HCT116 (cell line): Measurements from ENCODE around the gene PAPOLG. TPM values are rescaled to one million over a fixed set of nuclear protein-coding genes. Genes with fewer than 3 reads are reported as not detected.

ENCODE experiments used
- ATAC-seq: fragments of 200-7000 bp; cut with Tn5 transposase; 2 replicates; pipeline ENCODE4 v1.9.1; 2020; ENCODE audit warnings: mild to moderate bottlenecking, moderate library complexity
- BruUV-seq: library from RNA; stranded (reverse); fragments of 400-500 nt; replicated peaks from 2 replicates; lab custom pipeline; 2021; lab: Mats Ljungman, UMichigan
- CTCF ChIA-PET: fragments of 300-600 bp; sonication (Branson Sonifier 250); formaldehyde crosslinking; loops from one replicate; lab custom pipeline; 2021; ENCODE audit warnings: antibody characterized with exemption; lab: Charles Lee
- POLR2A ChIA-PET: fragments of 300-600, 350-600 bp; sonication (Branson Sonifier 250); formaldehyde crosslinking; loops from one replicate; lab custom pipeline; 2021; ENCODE audit warnings: antibody characterized with exemption; lab: Charles Lee
- RAD21 ChIA-PET, 2 experiments: fragments of 300-600 bp; sonication (Branson Sonifier 250); formaldehyde crosslinking; loops; one replicate each; lab custom pipeline; 2023; ENCODE audit warnings: low total read pairs in 2 of 2; ENCODE audit not compliant: uncharacterized antibody in 2 of 2, unreplicated experiment in 2 of 2, low non-redundant PET in 1 of 2; lab: Charles Lee
- DNase-seq: peaks from one replicate; pipeline ENCODE4 v3.0.0-alpha.2; 2010; ENCODE audit warnings: low read depth, low spot score
- H2AFZ ChIP-seq: fragments of 200-600 bp; shearing (Covaris generic), sonication (generic); 2 replicates; pipeline ENCODE4 v1.6.1; 2017; ENCODE audit warnings: low read depth, mixed run types, mixed read lengths, antibody characterized with exemption, low read length; ENCODE audit not compliant: poor library complexity, severe bottlenecking
- H3K27ac ChIP-seq: 2 replicates; pipeline ENCODE4 v1.5.1; 2012; ENCODE audit warnings: low read depth, low read length
- H3K27me3 ChIP-seq: fragments of 200-600 bp; sonication (generic); 2 replicates; pipeline ENCODE4 v1.6.1; 2016; ENCODE audit warnings: mixed run types, low read length, mixed read lengths; ENCODE audit not compliant: insufficient read depth
- H3K36me3 ChIP-seq, 2 experiments: fragments of 200-500 bp in 1 of 2; fragments of 200-600 bp in 1 of 2; sonication (Bioruptor generic) in 1 of 2; sonication (generic) in 1 of 2; 2 replicates each; pipeline versions ENCODE4 v1.5.1 to v1.6.1; 2014 to 2016; ENCODE audit warnings: low read length in 2 of 2, inconsistent platforms in 1 of 2, mixed read lengths in 1 of 2, mixed run types in 1 of 2; ENCODE audit not compliant: insufficient read depth in 2 of 2, control insufficient read depth in 1 of 2
- H3K4me1 ChIP-seq, 2 experiments: fragments of 200-600 bp in 1 of 2; sonication (generic) in 1 of 2; 2 replicates each; pipeline versions ENCODE4 v1.5.1 to v1.6.1; 2012 to 2017; ENCODE audit warnings: low read length in 2 of 2, inconsistent platforms in 1 of 2, mild to moderate bottlenecking in 1 of 2, mixed read lengths in 1 of 2, mixed run types in 1 of 2, moderate library complexity in 1 of 2; ENCODE audit not compliant: insufficient read depth in 2 of 2, control insufficient read depth in 1 of 2
- H3K4me2 ChIP-seq: fragments of 200-600 bp; sonication (generic); 2 replicates; pipeline ENCODE4 v1.6.1; 2017; ENCODE audit warnings: mixed run types, low read length, mixed read lengths
- H3K4me3 ChIP-seq, 2 experiments: fragments of 200-600 bp in 1 of 2; sonication (generic) in 1 of 2; replicated peaks in 1 of 2; 2 replicates each; pipeline ENCODE4 v1.5.1; 2011 to 2016; ENCODE audit warnings: low read length in 2 of 2, control low read depth in 1 of 2, low read depth in 1 of 2, mild to moderate bottlenecking in 1 of 2, mixed read lengths in 1 of 2, mixed run types in 1 of 2
- H3K79me2 ChIP-seq: fragments of 200-600 bp; sonication (generic); 2 replicates; pipeline ENCODE4 v1.6.1; 2017; ENCODE audit warnings: mild to moderate bottlenecking, mixed run types, low read length, moderate library complexity, mixed read lengths; ENCODE audit not compliant: insufficient read depth
- H3K9ac ChIP-seq: fragments of 200-600 bp; sonication (generic); 2 replicates; pipeline ENCODE4 v1.6.1; 2016; ENCODE audit warnings: low read length, mixed read lengths
- H3K9me2 ChIP-seq: fragments of 200-600 bp; sonication (generic), shearing (Covaris generic); 2 replicates; pipeline ENCODE4 v1.6.1; 2017; ENCODE audit warnings: mixed run types, mild to moderate bottlenecking, moderate library complexity; ENCODE audit not compliant: insufficient read depth
- H3K9me3 ChIP-seq, 2 experiments: fragments of 200-500 bp in 1 of 2; fragments of 200-600 bp in 1 of 2; sonication (Bioruptor generic) in 1 of 2; sonication (generic) in 1 of 2; 2 replicates each; pipeline ENCODE4 v1.6.1; 2014 to 2017; ENCODE audit warnings: low read length in 2 of 2, mixed read lengths in 2 of 2, inconsistent platforms in 1 of 2, low read depth in 1 of 2, mild to moderate bottlenecking in 1 of 2, mixed run types in 1 of 2, moderate library complexity in 1 of 2; ENCODE audit not compliant: control insufficient read depth in 1 of 2, insufficient read depth in 1 of 2
- H4K20me1 ChIP-seq: fragments of 200-600 bp; sonication (generic), shearing (Covaris generic); 2 replicates; pipeline ENCODE4 v1.6.1; 2017; ENCODE audit warnings: mixed run types, mild to moderate bottlenecking, moderate library complexity; ENCODE audit not compliant: insufficient read depth
- EGR1 ChIP-seq: IDR thresholded peaks from 2 replicates; pipeline ENCODE4 v1.6.1; 2012; ENCODE audit warnings: low read depth
- FOSL1 ChIP-seq: IDR thresholded peaks from 2 replicates; pipeline ENCODE4 v1.6.1; 2012; ENCODE audit warnings: low read depth
- JUND ChIP-seq: IDR thresholded peaks from 2 replicates; pipeline ENCODE4 v1.6.1; 2012
- POLR2A ChIP-seq: IDR thresholded peaks from 2 replicates; pipeline ENCODE4 v1.7.0; 2011; ENCODE audit warnings: borderline replicate concordance; ENCODE audit not compliant: insufficient read depth, insufficient read length; ENCODE audit errors: extremely low read depth
- POLR2AphosphoS5 ChIP-seq: IDR thresholded peaks from 2 replicates; pipeline ENCODE4 v1.6.1; 2011; ENCODE audit warnings: mild to moderate bottlenecking, low read depth, low read length, moderate library complexity
- RAD21 ChIP-seq: IDR thresholded peaks from 2 replicates; pipeline ENCODE4 v1.6.1; 2012; ENCODE audit warnings: low read depth, mild to moderate bottlenecking
- REST ChIP-seq: IDR thresholded peaks from 2 replicates; pipeline ENCODE4 v1.6.1; 2012; ENCODE audit warnings: low read depth
- SP1 ChIP-seq: IDR thresholded peaks from 2 replicates; pipeline ENCODE4 v1.6.1; 2012; ENCODE audit warnings: low read depth
- YY1 ChIP-seq: IDR thresholded peaks from 2 replicates; pipeline ENCODE4 v1.6.1; 2011; ENCODE audit warnings: low read length, low read depth, moderate library complexity, mild to moderate bottlenecking; ENCODE audit not compliant: insufficient replicate concordance; ENCODE audit errors: extremely low read depth
- ZFX ChIP-seq: fragments of 450-650 bp; IDR thresholded peaks from 2 replicates; pipeline ENCODE4 v1.6.1; 2017
- ZNF274 ChIP-seq: fragments of 200-500 bp; sonication (Bioruptor generic); IDR thresholded peaks from 2 replicates; pipeline ENCODE4 v1.6.1; 2014; ENCODE audit warnings: mild to moderate bottlenecking, low read depth, low read length, inconsistent platforms
- intact Hi-C: fragments of 100-400 bp; cut with micrococcal nuclease; formaldehyde crosslinking; loops from 2 replicates; pipeline ENCODE4 v1.10.0; 2022
- total RNA-seq: library from RNA; stranded (reverse); gene quantifications from one replicate; pipeline ENCODE4 v1.2.1, GENCODE V29; 2021; ENCODE audit not compliant: unreplicated experiment
- TF ChIP-seq, protein P1 (sequence below): IDR thresholded peaks from 2 replicates; pipeline ENCODE4 v1.6.1; 2012

The PAPOLG gene
- total RNA-seq, 1 experiment from 2014 or later: 13.2 TPM

DNA sequence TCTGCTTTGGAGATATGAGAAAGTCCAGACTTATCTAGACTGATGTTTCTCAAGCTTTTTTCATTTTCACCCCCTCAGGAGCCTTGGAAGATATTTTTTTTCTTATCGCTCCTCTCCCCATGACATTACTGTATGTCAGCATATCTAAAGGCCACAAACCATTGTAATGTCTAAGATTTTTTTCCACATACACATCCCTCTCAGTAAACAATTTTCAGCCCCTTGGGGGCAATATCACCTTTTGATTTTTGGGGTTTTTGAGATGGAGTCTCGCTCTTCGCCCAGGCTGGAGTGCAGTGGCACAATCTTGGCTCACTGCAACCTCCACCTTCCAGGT is 65.0 kb downstream of the PAPOLG start:
- DNase-seq (no peak), ATAC-seq (no peak)
- no peaks in the 10 kb centered on the region for H3K9me3 ChIP-seq
- peaks cover 0 to 3% of the 10 kb centered on the region in 2 experiments; a peak in 1 of 4 replicates for H3K4me1 ChIP-seq
- H3K27ac ChIP-seq: no peak overlapping the region
- H3K4me3 ChIP-seq: no peak overlapping the region
- H3K9ac ChIP-seq: no peak overlapping the region
- no peak overlapping the region for H3K4me2 ChIP-seq
- TF ChIP-seq EGR1: no peak
- TF ChIP-seq FOSL1: no peak
- TF ChIP-seq POLR2AphosphoS5: no peak
- TF ChIP-seq, protein P1, sequence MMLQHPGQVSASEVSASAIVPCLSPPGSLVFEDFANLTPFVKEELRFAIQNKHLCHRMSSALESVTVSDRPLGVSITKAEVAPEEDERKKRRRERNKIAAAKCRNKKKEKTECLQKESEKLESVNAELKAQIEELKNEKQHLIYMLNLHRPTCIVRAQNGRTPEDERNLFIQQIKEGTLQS: no peak
- no peak for TF ChIP-seq YY1
- no peak for TF ChIP-seq RAD21
- no peak for TF ChIP-seq REST
- no peak for TF ChIP-seq JUND
- TF ChIP-seq SP1: no peak
- TF ChIP-seq ZFX: no peak
- no peak for TF ChIP-seq ZNF274
- TF ChIP-seq POLR2A: no peak
- no peaks in the 10 kb centered on the region for H3K79me2 ChIP-seq
- H3K9me2 ChIP-seq: no peaks in the 10 kb centered on the region
- BruUV-seq: no TSS peak
- ChIA-PET RAD21 (no interaction called here), CTCF (interaction anchor here (1.3 kb wide), 1 partner anchor 16 kb away, joined by 4 read pairs; no protein-coding TSS in a partner anchor), POLR2A (no interaction called here)
- no peak overlapping the region for H2AFZ ChIP-seq
- intact Hi-C loops: no loop called here
- H4K20me1 ChIP-seq: no peaks in the 10 kb centered on the region
- no peaks in the 10 kb centered on the region for H3K36me3 ChIP-seq
- no peaks in the 10 kb centered on the region for H3K27me3 ChIP-seq
